HepG2 (cell line): ENCODE results near the gene EPHA6. TPM values are rescaled to one million over a fixed set of nuclear protein-coding genes. Genes with fewer than 3 reads are reported as not detected.

Source experiments
- ATAC-seq: fragments of 200-7000 bp; cut with Tn5 transposase; 3 replicates; pipeline ENCODE4 v1.9.1; 2020; ENCODE audit warnings: mild to moderate bottlenecking, moderate library complexity
- BruUV-seq: library from RNA; stranded (reverse); fragments of 400-500 nt; replicated peaks from 2 replicates; lab custom pipeline; 2021; lab: Mats Ljungman, UMichigan
- CTCF ChIA-PET: fragments of 300-600 bp; formaldehyde crosslinking; extraction: SDS; loops from one replicate; lab custom pipeline; 2021; ENCODE audit warnings: low total read pairs, inconsistent platforms, low intra/inter-chr PET ratio; lab: Yijun Ruan, JAX
- POLR2A ChIA-PET: fragments of 350-600 bp; sonication (Branson Sonifier 250); formaldehyde crosslinking; loops from one replicate; lab custom pipeline; 2020; ENCODE audit warnings: antibody characterized with exemption, inconsistent platforms; lab: Yijun Ruan, JAX
- DNase-seq: peaks from one replicate; pipeline ENCODE4 v3.0.0-alpha.2; 2015; ENCODE audit warnings: low spot score
- FAIRE-seq: peaks from 3 replicates; lab custom pipeline; 2011; peaks lifted over from hg19 to GRCh38; lab: Jason Lieb, UNC
- H2AFZ ChIP-seq: one replicate; pipeline ENCODE4 v1.6.1; 2011; ENCODE audit warnings: low read length, inconsistent platforms
- H3K27ac ChIP-seq: fragments of 300-600 bp; 3 replicates; pipeline ENCODE4 v1.8.0; 2011; ENCODE audit warnings: mixed run types, mild to moderate bottlenecking, mixed read lengths, low read length, inconsistent platforms; ENCODE audit not compliant: insufficient read depth; ENCODE audit errors: extremely low read length
- H3K27me3 ChIP-seq, 2 experiments: fragments of 200-600 bp in 1 of 2; 2 replicates in 1 of 2; 3 replicates in 1 of 2; pipeline versions ENCODE4 v1.6.0 to v1.8.0; 2011; ENCODE audit warnings: low read length in 2 of 2, mild to moderate bottlenecking in 2 of 2, moderate library complexity in 2 of 2, inconsistent platforms in 1 of 2; ENCODE audit not compliant: insufficient read depth in 2 of 2, control insufficient read depth in 1 of 2
- H3K36me3 ChIP-seq, 2 experiments: fragments of 200-600 bp in 1 of 2; replicated peaks in 1 of 2; 2 replicates in 1 of 2; 3 replicates in 1 of 2; pipeline versions ENCODE4 v1.5.1 to v1.8.0; 2011; ENCODE audit warnings: low read length in 2 of 2, inconsistent platforms in 1 of 2; ENCODE audit not compliant: insufficient read depth in 2 of 2, control insufficient read depth in 1 of 2
- H3K4me1 ChIP-seq: 2 replicates; pipeline ENCODE4 v1.5.1; 2012; ENCODE audit warnings: low read length, inconsistent platforms; ENCODE audit not compliant: insufficient read depth
- H3K4me2 ChIP-seq: 2 replicates; pipeline ENCODE4 v1.6.0; 2011; ENCODE audit warnings: low read depth, low read length, inconsistent platforms
- H3K4me3 ChIP-seq, 3 experiments: fragments of 200-600 bp in 1 of 3; sonication (generic), shearing (Covaris generic) in 1 of 3; replicated peaks in 1 of 3; 2 replicates each; pipeline ENCODE4 v1.5.1; 2011 to 2016; ENCODE audit warnings: low read length in 3 of 3, inconsistent platforms in 2 of 3, low read depth in 2 of 3, mild to moderate bottlenecking in 2 of 3, control low read depth in 1 of 3, mixed read lengths in 1 of 3; ENCODE audit not compliant: insufficient read depth in 1 of 3
- H3K79me2 ChIP-seq: one replicate; pipeline ENCODE4 v1.6.1; 2011; ENCODE audit warnings: low read length, inconsistent platforms; ENCODE audit not compliant: insufficient read depth
- H3K9ac ChIP-seq: 2 replicates; pipeline ENCODE4 v1.6.0; 2011; ENCODE audit warnings: mild to moderate bottlenecking, low read depth, low read length, inconsistent platforms; ENCODE audit not compliant: insufficient read depth
- H3K9me3 ChIP-seq: 2 replicates; pipeline ENCODE4 v1.5.1; 2012; ENCODE audit warnings: mild to moderate bottlenecking, low read length
- H4K20me1 ChIP-seq: 2 replicates; pipeline ENCODE4 v1.6.0; 2011; ENCODE audit warnings: inconsistent platforms, mild to moderate bottlenecking, low read length, moderate library complexity; ENCODE audit not compliant: insufficient read depth
- EED ChIP-seq: sonication (generic); formaldehyde crosslinking; IDR thresholded peaks from 2 replicates; pipeline ENCODE4 v1.5.0; 2020; ENCODE audit warnings: mild to moderate bottlenecking, missing genetic modification reagents
- FOSL2 ChIP-seq: sonication (generic); formaldehyde crosslinking; IDR thresholded peaks from 2 replicates; pipeline ENCODE4 v1.4.0; 2020; ENCODE audit warnings: missing genetic modification reagents
- HDAC6 ChIP-seq: fragments of 200-600 bp; sonication (generic); IDR thresholded peaks from 2 replicates; pipeline ENCODE4 v1.7.0; 2017; ENCODE audit warnings: mild to moderate bottlenecking, antibody characterized with exemption, low read length, low read depth
- JARID2 ChIP-seq: sonication (generic); formaldehyde crosslinking; IDR thresholded peaks from 2 replicates; pipeline ENCODE4 v1.8.1; 2023; ENCODE audit warnings: missing genetic modification reagents, inconsistent platforms; ENCODE audit not compliant: insufficient replicate concordance
- MEF2D ChIP-seq: sonication (generic); formaldehyde crosslinking; IDR thresholded peaks from 2 replicates; pipeline ENCODE4 v1.5.1; 2020; ENCODE audit warnings: mild to moderate bottlenecking, missing genetic modification reagents
- PAX8 ChIP-seq: sonication (generic); formaldehyde crosslinking; IDR thresholded peaks from 2 replicates; pipeline ENCODE4 v1.8.0; 2022; ENCODE audit warnings: mild to moderate bottlenecking, missing genetic modification reagents, borderline replicate concordance
- PHF5A ChIP-seq: IDR thresholded peaks from one replicate; pipeline ENCODE4 v1.6.1; 2018; ENCODE audit warnings: low read depth, missing genetic modification reagents; ENCODE audit not compliant: unreplicated experiment
- POLR2AphosphoS2 ChIP-seq: IDR thresholded peaks from 2 replicates; pipeline ENCODE4 v1.6.1; 2011; ENCODE audit warnings: low read depth, low read length, improper control_type of control experiment
- SATB2 ChIP-seq: sonication (generic); formaldehyde crosslinking; IDR thresholded peaks from 2 replicates; pipeline ENCODE4 v1.5.0; 2020; ENCODE audit warnings: missing genetic modification reagents
- ZNF547 ChIP-seq: sonication (generic); formaldehyde crosslinking; IDR thresholded peaks from 2 replicates; pipeline ENCODE4 v1.5.1; 2020; ENCODE audit warnings: mild to moderate bottlenecking, missing genetic modification reagents
- WGBS: methylation state at CpG from one replicate; pipeline ENCODE4 v1.1.6; 2017; ENCODE audit warnings: low lambda C conversion rate; 5-methylcytosine and 5-hydroxymethylcytosine counted together
- in situ Hi-C: cut with HindIII; loops from 2 replicates; pipeline ENCODE4 v1.10.0; 2017; ENCODE audit warnings: low pct_unique_long_range_greater_than_20kb; ENCODE audit not compliant: extremely low pct_ligation_motif_present
- intact Hi-C: fragments of 100-400 bp; cut with micrococcal nuclease; formaldehyde crosslinking; loops from one replicate; pipeline ENCODE4 v1.10.0; 2022; ENCODE audit not compliant: unreplicated experiment
- polyA plus RNA-seq, 8 experiments: library from polyadenylated mRNA; depleted of rRNA in 3 of 8; stranded (reverse) in 7 of 8; unstranded in 1 of 8; fragments of >200 nt; fragmentation: Illumina TruSeq in 4 of 8; extraction: Trizol in 4 of 8; gene quantifications; 2 replicates each; pipeline versions ENCODE4 v1.2.1 to v1.2.3, GENCODE V29; 2011 to 2016; ENCODE audit warnings: low read depth in 4 of 8, missing spikeins in 1 of 8, mixed read lengths in 1 of 8; ENCODE audit not compliant: insufficient read depth in 1 of 8
- total RNA-seq, 5 experiments: library from RNA; depleted of rRNA; stranded (reverse); fragments of >200 nt; fragmentation: Illumina TruSeq; extraction: Trizol; gene quantifications; 2 replicates each; pipeline ENCODE4 v1.2.3, GENCODE V29; 2016; ENCODE audit warnings: low read depth in 1 of 5
- TF ChIP-seq, protein P1 (sequence below): sonication (generic); formaldehyde crosslinking; IDR thresholded peaks from 2 replicates; pipeline ENCODE4 v1.8.0; 2023; ENCODE audit warnings: mild to moderate bottlenecking, missing genetic modification reagents

The EPHA6 gene
- total and polyA plus RNA-seq, 2 of the 13 experiments (the other 11 are each of a cell fraction or from before 2014, with no cell fraction given): not detected

DNA sequence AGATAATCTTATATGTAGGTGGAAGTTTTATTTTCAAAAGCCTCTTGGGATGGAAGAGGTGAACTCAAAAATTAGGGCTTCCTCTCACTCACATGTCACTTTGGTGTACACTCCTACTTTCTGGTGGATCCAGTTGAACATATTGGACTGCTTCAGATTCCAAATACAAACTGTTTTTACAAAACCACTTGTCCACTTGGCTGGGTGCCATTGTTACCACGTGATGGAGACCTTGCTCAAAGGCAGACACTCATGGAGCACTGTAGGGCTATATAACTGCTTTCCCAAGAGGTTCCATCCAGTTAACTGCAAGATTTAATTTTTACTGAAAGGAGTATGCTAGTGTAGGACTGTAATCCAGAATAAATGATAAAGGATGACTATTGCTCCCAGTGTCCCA, 307.0 kb downstream of the EPHA6 start:
- H3K27me3 ChIP-seq: no peaks in the 10 kb centered on the region
- DNase-seq: no peak
- no peaks in the 10 kb centered on the region for H3K36me3 ChIP-seq
- no peak for FAIRE-seq
- ChIA-PET POLR2A (no interaction called here), CTCF (no interaction called here)
- ATAC-seq: no peak
- H4K20me1 ChIP-seq: no peaks in the 10 kb centered on the region
- no peaks in the 10 kb centered on the region for H3K4me1 ChIP-seq
- no TSS peak for BruUV-seq
- no peaks in the 10 kb centered on the region for H3K79me2 ChIP-seq
- no peaks in the 10 kb centered on the region for H3K9me3 ChIP-seq
- H3K4me2 ChIP-seq: no peak overlapping the region
- H3K27ac ChIP-seq: no peak overlapping the region
- H3K9ac ChIP-seq: no peak overlapping the region
- H2AFZ ChIP-seq: no peak overlapping the region
- WGBS: 0% methylated on average over 1 of the region's 1 CpG
- intact Hi-C loops: no loop called here
- in situ Hi-C loops: no loop called here
- no peak overlapping the region for H3K4me3 ChIP-seq
- TF ChIP-seq PHF5A (CRISPR knock-in tag): no peak
- no peak for TF ChIP-seq POLR2AphosphoS2
- no peak for TF ChIP-seq SATB2
- no peak for TF ChIP-seq HDAC6
- no peak for TF ChIP-seq PAX8 (CRISPR knock-in tag)
- TF ChIP-seq, protein P1, sequence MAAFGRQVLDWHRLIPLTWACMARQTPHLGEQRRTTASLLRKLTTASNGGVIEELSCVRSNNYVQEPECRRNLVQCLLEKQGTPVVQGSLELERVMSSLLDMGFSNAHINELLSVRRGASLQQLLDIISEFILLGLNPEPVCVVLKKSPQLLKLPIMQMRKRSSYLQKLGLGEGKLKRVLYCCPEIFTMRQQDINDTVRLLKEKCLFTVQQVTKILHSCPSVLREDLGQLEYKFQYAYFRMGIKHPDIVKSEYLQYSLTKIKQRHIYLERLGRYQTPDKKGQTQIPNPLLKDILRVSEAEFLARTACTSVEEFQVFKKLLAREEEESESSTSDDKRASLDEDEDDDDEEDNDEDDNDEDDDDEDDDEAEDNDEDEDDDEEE (CRISPR knock-in tag): no peak
- TF ChIP-seq JARID2 (CRISPR knock-in tag): no peak
- TF ChIP-seq EED (CRISPR knock-in tag): no peak
- no peak for TF ChIP-seq FOSL2 (CRISPR knock-in tag)
- no peak for TF ChIP-seq ZNF547
- no peak for TF ChIP-seq MEF2D
- TF ChIP-seq, all 625 proteins: peak for 0
